Right lobe of liver (tissue), 6 donors: Measurements from ENCODE around the gene MCTP1. TPM values are rescaled to one million over a fixed set of nuclear protein-coding genes. Genes with fewer than 3 reads are reported as not detected.
A peak's percentile ranks its signal among the peaks of the same experiment; 100 is the strongest.

Source experiments
- ATAC-seq, 4 donors: fragments of 200-7000 bp; cut with Tn5 transposase; one replicate each; pipeline ENCODE4 v1.9.1; 2020; ENCODE audit warnings: mild to moderate bottlenecking in 4 of 4, moderate library complexity in 4 of 4
- DNase-seq, 3 donors: peaks; one replicate each; pipeline ENCODE4 v3.0.0-alpha.2; 2020
- H3K27ac ChIP-seq, 3 donors: fragments of 200-600 bp; one replicate each; pipeline ENCODE4 v1.8.0; 2022
- H3K27me3 ChIP-seq, 2 donors: fragments of 200-600 bp; one replicate each; pipeline ENCODE4 v1.8.0; 2022
- H3K36me3 ChIP-seq, 4 donors: fragments of 200-600 bp; sonication (generic) in 1 of 4; one replicate each; pipeline versions ENCODE4 v1.5.1 to v1.8.0; 2017 to 2022; ENCODE audit warnings: control low read depth in 1 of 4
- H3K4me1 ChIP-seq, 4 donors: fragments of 200-600 bp; sonication (generic) in 1 of 4; one replicate each; pipeline versions ENCODE4 v1.5.1 to v1.8.0; 2017 to 2022; ENCODE audit warnings: control low read depth in 1 of 4
- H3K4me3 ChIP-seq, 3 donors: fragments of 200-600 bp; one replicate each; pipeline ENCODE4 v1.8.0; 2022
- H3K9me3 ChIP-seq, 4 donors: fragments of 200-600 bp; sonication (generic) in 1 of 4; one replicate each; pipeline versions ENCODE4 v1.5.1 to v1.8.0; 2017 to 2022; ENCODE audit warnings: control low read depth in 1 of 4
- CTCF ChIP-seq, 4 donors: fragments of 200-600 bp in 3 of 4; fragments of 450-650 bp in 1 of 4; IDR thresholded peaks; one replicate each; pipeline versions ENCODE4 v1.5.1 to v1.8.0; 2016 to 2022; ENCODE audit warnings: antibody characterized with exemption in 4 of 4, mild to moderate bottlenecking in 2 of 4
- POLR2A ChIP-seq: fragments of 450-650 bp; IDR thresholded peaks from one replicate; pipeline ENCODE4 v1.6.1; 2017; ENCODE audit warnings: antibody characterized with exemption, mild to moderate bottlenecking
- WGBS: methylation state at CpG from one replicate; pipeline ENCODE4 v1.1.6; 2018; ENCODE audit warnings: low coverage, low lambda C conversion rate; ENCODE audit not compliant: insufficient coverage; ENCODE audit errors: missing lambda C conversion rate; 5-methylcytosine and 5-hydroxymethylcytosine counted together
- intact Hi-C, 2 donors: fragments of 100-400 bp; cut with DNase I; formaldehyde crosslinking; loops; one replicate each; pipeline versions ENCODE4 v1.11.2 to v1.14.1; 2022
- total RNA-seq, 6 experiments: library from RNA; depleted of rRNA in 2 of 6; stranded (reverse); fragments of >200 nt in 2 of 6; fragmentation: NEBNext Ultra II Directional in 3 of 6; extraction: Animal tissue kit (Norgen Biotek cat#: 25700) in 3 of 6; gene quantifications; one replicate each; pipeline versions ENCODE4 v1.1.0 to v1.2.4, GENCODE V29; 2016 to 2023
- donor health status: DM: no; HTN: yes; CAD: no.
- donor health status: DM: no; HTN: no; CAD: no.
- donor health status: DM: no; HTN: no; CAD: no.
- donor health status: DM: no; HTN: yes; CAD: no.
- donor health status: DM: no; HTN: yes; CAD: no.

Gene MCTP1
- total RNA-seq, 6 experiments from 2014 or later, result 1.2 to 5.9 (median 3.5) TPM

GRCh38 chr5:95285409-95285755 is 488 bp upstream of the MCTP1 start:
- no peak overlapping the region for H3K4me3 ChIP-seq
- H3K27me3 ChIP-seq, result peaks cover 6 to 39% of the 10 kb centered on the region in 2 donors
- no peaks in the 10 kb centered on the region for H3K9me3 ChIP-seq
- intact Hi-C loops, result no loop called here
- H3K4me1 ChIP-seq, result peaks cover 0 to 11% (median 4%) of the 10 kb centered on the region in 4 donors
- H3K27ac ChIP-seq, result no peak overlapping the region
- TF ChIP-seq CTCF (IDR thresholded peaks at IDR 0.05) (no peak), POLR2A (no peak)
- no peaks in the 10 kb centered on the region for H3K36me3 ChIP-seq
- 4% methylated on average over 12 of the region's 13 CpGs for WGBS
- DNase-seq (no peak), ATAC-seq (no peak)

- WGBS, result 0% methylated on average over 23 of the region's 89 CpGs
- no peak for TF ChIP-seq POLR2A
- TF ChIP-seq CTCF (IDR thresholded peaks at IDR 0.05), result peak; percentile 20 to 46 (median 41)
- peak overlapping the region; percentile 42 to 57 (median 44) for H3K4me3 ChIP-seq
- no peaks in the 10 kb centered on the region for H3K36me3 ChIP-seq
- ATAC-seq (peak; percentile 74 to 82 (median 74)), DNase-seq (peak in 2 of 3 donors; percentile 38 to 55)
- H3K27me3 ChIP-seq, result peaks cover 6 to 39% of the 10 kb centered on the region in 2 donors
- no peak overlapping the region for H3K27ac ChIP-seq
- H3K4me1 ChIP-seq, result peaks cover 0 to 11% (median 4%) of the 10 kb centered on the region in 4 donors
- H3K9me3 ChIP-seq, result no peaks in the 10 kb centered on the region
- intact Hi-C loops, result no loop called here
These were observed 928 bp downstream of the MCTP1 start for GRCh38 chr5:95283761-95284571.

GRCh38 chr5:95283022-95283615 is 1.8 kb downstream of the MCTP1 start:
- WGBS, result 15% methylated on average over 9 of the region's 10 CpGs
- H3K4me3 ChIP-seq, result peak overlapping the region in 1 of 3 donors; percentile 57
- no peak overlapping the region for H3K27ac ChIP-seq
- no peaks in the 10 kb centered on the region for H3K9me3 ChIP-seq
- H3K4me1 ChIP-seq, result peaks cover 0 to 11% (median 4%) of the 10 kb centered on the region in 4 donors
- H3K27me3 ChIP-seq, result peaks cover 6 to 39% of the 10 kb centered on the region in 2 donors
- no peak for ATAC-seq
- no peak for TF ChIP-seq POLR2A
- TF ChIP-seq CTCF (IDR thresholded peaks at IDR 0.05), result no peak
- intact Hi-C loops, result no loop called here
- DNase-seq, result no peak
- no peaks in the 10 kb centered on the region for H3K36me3 ChIP-seq

GRCh38 chr5:95281226-95281625 is 3.7 kb downstream of the MCTP1 start:
- peaks cover 6 to 36% of the 10 kb centered on the region in 2 donors for H3K27me3 ChIP-seq
- H3K36me3 ChIP-seq, result no peaks in the 10 kb centered on the region
- TF ChIP-seq CTCF (IDR thresholded peaks at IDR 0.05), result no peak
- TF ChIP-seq POLR2A, result no peak
- no peak for DNase-seq
- no peak for ATAC-seq
- intact Hi-C loops, result no loop called here
- H3K4me1 ChIP-seq, result peaks cover 0 to 11% (median 4%) of the 10 kb centered on the region in 4 donors
- 40% methylated on average over 2 of the region's 2 CpGs for WGBS
- H3K27ac ChIP-seq, result no peak overlapping the region
- no peak overlapping the region for H3K4me3 ChIP-seq
- no peaks in the 10 kb centered on the region for H3K9me3 ChIP-seq
